GM08714 (cell line): Measurements from ENCODE around the gene HDAC6.
A peak's percentile ranks its signal among the peaks of the same experiment; 100 is the strongest.
"Not testable (repeated sequence)": the region's sequence is repeated elsewhere in the genome, so short reads cannot be mapped to it uniquely, and the experiment has no call there.

ENCODE experiments used
- H3K4me3 ChIP-seq: fragments of 200-500 bp; sonication (Bioruptor generic); 2 replicates; pipeline ENCODE4 v1.5.1; 2014; ENCODE audit warnings: mild to moderate bottlenecking, low read length, inconsistent platforms
- ZNF274 ChIP-seq: IDR thresholded peaks from 2 replicates; pipeline ENCODE4 v1.6.1; 2012; ENCODE audit warnings: mild to moderate bottlenecking, low read depth, low read length

HDAC6 gene

DNA sequence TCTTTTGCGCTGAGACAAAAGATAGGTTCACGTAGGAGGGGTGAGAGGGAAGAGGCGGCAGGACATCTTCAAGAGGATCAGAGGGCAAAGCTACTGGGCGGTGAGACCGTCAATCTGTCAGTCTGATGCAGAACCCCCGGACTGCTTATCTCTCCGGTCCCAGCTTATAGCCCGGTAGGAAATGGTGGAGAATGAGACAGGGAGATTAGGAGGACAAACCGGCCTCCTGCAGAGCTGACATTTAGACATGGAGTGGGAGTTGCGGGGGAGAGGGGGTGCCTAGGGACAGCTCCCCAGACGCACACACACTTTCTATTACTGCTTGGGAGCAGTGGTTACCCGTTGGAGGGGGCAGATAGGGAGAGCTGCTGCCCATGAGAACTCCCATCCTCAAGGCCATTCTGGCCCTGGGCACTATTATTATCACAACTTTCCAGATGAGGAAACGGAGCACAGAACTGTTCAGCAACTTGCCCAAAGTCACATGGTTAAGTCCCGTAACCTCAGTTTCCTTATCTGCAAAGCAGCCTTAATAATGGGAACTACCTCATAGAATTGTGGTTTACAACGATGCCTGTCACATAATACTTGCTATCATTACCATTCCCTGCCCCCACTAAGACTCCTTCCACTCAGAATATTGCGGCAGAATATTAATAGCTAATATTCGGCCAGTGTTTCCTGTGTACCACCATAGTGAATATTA lies 1.1 kb upstream of the HDAC6 start:
- no peak for TF ChIP-seq ZNF274

GRCh38 chrX:48802089-48802904 lies 430 bp downstream of the HDAC6 start:
- TF ChIP-seq ZNF274, result no peak
- peak overlapping the region; percentile 55; the same call in 1 of the 2 replicates for H3K4me3 ChIP-seq

More for the DNA sequence above, 1.1 kb upstream of the HDAC6 start:
- peak overlapping the region; percentile 69 for H3K4me3 ChIP-seq

GRCh38 chrX:48802905-48803200 lies 986 bp downstream of the HDAC6 start:
- TF ChIP-seq ZNF274, result no peak
- H3K4me3 ChIP-seq, result peak overlapping the region; percentile 55; the same call in 1 of the 2 replicates

- no peak for TF ChIP-seq ZNF274
- no peak overlapping the region for H3K4me3 ChIP-seq
Measured at GRCh38 chrX:48806081-48806480, 4.2 kb downstream of the HDAC6 start.

- no peak overlapping the region for H3K4me3 ChIP-seq
- no peak for TF ChIP-seq ZNF274
Measured at GRCh38 chrX:48813644-48814043, 11.8 kb downstream of the HDAC6 start.

DNA sequence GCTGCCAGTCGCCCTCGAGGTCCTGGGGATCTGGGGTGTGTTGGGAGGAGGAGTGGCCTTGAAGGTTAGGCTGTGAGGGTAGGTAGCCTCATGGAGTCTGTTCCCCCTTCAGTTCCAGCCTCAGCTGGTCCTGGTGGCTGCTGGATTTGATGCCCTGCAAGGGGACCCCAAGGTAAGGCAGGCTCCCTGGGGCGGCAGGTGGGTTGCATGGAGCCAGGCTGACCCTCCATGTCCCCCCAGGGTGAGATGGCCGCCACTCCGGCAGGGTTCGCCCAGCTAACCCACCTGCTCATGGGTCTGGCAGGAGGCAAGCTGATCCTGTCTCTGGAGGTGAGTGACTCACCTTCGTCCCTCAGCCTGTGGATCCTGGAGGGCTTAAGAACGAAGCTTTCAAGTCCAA lies 12.9 kb downstream of the HDAC6 start:
- no peak overlapping the region for H3K4me3 ChIP-seq
- no peak for TF ChIP-seq ZNF274

DNA sequence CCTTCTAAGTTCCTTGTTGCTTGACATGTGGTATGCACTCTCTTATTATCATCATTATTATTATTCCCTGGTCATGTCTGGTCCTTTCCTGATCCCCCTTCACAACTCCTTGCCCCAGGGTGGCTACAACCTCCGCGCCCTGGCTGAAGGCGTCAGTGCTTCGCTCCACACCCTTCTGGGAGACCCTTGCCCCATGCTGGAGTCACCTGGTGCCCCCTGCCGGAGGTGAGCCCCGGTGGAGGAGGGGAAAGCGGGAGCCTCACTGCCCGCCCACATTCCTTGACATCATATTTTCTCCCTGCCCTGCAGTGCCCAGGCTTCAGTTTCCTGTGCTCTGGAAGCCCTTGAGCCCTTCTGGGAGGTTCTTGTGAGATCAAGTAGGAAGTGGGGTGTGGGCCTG lies 13.4 kb downstream of the HDAC6 start:
- H3K4me3 ChIP-seq, result no peak overlapping the region
- no peak for TF ChIP-seq ZNF274

GRCh38 chrX:48816014-48816810 lies 14.3 kb downstream of the HDAC6 start:
- H3K4me3 ChIP-seq, result no peak overlapping the region
- TF ChIP-seq ZNF274, result no peak

DNA sequence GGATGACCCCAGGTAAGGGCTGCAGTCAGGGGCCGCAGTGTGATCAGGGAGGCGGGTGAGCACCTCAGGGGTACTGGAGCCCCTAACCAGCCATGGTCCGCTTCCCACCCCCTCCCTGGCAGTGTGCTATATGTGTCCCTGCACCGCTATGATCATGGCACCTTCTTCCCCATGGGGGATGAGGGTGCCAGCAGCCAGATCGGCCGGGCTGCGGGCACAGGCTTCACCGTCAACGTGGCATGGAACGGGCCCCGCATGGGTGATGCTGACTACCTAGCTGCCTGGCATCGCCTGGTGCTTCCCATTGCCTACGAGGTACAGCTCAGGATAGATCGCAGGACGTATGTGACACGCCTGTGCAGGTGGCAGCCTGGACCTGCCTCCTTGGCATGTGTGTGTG lies 16.2 kb downstream of the HDAC6 start:
- no peak overlapping the region for H3K4me3 ChIP-seq
- TF ChIP-seq ZNF274, result no peak

GRCh38 chrX:48818866-48819265 lies 17.0 kb downstream of the HDAC6 start:
- no peak overlapping the region for H3K4me3 ChIP-seq
- no peak for TF ChIP-seq ZNF274

- not testable (repeated sequence) for H3K4me3 ChIP-seq
Measured at GRCh38 chrX:48819394-48819793, 17.5 kb downstream of the HDAC6 start.

GRCh38 chrX:48823053-48823452 lies 21.2 kb downstream of the HDAC6 start:
- no peak for TF ChIP-seq ZNF274
- H3K4me3 ChIP-seq, result no peak overlapping the region

- TF ChIP-seq ZNF274, result no peak
- H3K4me3 ChIP-seq, result no peak overlapping the region
Measured at GRCh38 chrX:48824066-48824465, 22.2 kb downstream of the HDAC6 start.

DNA sequence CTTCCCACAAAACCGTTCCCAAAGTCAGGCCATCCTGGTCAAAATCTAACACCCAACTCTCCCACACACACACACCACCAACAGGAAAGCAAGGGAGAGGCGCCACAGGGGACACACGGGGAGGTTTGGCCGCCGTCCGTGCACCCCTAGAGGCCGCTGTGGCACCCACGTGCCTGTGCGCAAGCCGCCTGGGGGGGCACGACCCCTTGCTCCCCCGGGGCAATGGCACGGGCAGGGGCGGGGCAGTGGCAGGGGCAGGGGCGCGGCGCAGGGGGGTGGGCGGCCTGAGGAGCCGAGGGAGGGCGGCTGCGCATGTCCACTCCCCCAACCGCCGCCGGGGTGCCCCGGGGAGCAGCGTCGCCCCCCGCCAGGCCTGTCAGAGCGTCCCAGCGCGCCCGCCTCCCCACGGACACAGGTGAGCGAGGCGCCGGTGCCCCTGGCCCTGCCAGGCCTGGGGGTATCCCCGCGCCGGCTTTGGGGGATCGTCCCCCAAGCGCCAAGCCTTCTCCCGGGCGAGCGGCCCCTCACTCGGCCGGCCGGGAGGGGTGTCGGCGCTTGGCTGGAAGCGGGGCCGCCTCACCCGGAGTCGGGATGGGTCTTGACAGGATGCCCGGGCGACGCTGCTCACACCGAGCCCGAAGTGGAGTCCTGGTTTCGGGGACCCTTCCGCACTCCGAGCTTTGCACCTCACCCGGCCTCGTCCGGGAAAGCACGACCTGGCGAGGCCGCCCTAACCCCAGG lies 24.4 kb downstream of the HDAC6 start, which contains the start of gene ERAS:
ERAS (plus strand) TSS at position 379 of the 741 bp plus-strand sequence. CDS start 2,611 bp downstream, outside the sequence.
- H3K4me3 ChIP-seq, result no peak within 1 kb of the TSS

More for the DNA sequence above, 24.4 kb downstream of the HDAC6 start, which contains the start of gene ERAS:
- no peak for TF ChIP-seq ZNF274
